GM20000 (cell line): ENCODE data around the gene CD63.
"Not testable (repeated sequence)": the region's sequence is repeated elsewhere in the genome, so short reads cannot be mapped to it uniquely, and the experiment has no call there.

Source experiments
- DNase-seq: peaks from one replicate; pipeline ENCODE4 v3.0.0; 2012; ENCODE audit warnings: low spot score
- TF ChIP-seq, protein P1 (sequence below): IDR thresholded peaks from 2 replicates; pipeline ENCODE4 v1.5.1; 2012; ENCODE audit warnings: mild to moderate bottlenecking, control low read depth; ENCODE audit errors: extremely low read depth, missing control alignments

Gene CD63, protein sequence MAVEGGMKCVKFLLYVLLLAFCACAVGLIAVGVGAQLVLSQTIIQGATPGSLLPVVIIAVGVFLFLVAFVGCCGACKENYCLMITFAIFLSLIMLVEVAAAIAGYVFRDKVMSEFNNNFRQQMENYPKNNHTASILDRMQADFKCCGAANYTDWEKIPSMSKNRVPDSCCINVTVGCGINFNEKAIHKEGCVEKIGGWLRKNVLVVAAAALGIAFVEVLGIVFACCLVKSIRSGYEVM

DNA sequence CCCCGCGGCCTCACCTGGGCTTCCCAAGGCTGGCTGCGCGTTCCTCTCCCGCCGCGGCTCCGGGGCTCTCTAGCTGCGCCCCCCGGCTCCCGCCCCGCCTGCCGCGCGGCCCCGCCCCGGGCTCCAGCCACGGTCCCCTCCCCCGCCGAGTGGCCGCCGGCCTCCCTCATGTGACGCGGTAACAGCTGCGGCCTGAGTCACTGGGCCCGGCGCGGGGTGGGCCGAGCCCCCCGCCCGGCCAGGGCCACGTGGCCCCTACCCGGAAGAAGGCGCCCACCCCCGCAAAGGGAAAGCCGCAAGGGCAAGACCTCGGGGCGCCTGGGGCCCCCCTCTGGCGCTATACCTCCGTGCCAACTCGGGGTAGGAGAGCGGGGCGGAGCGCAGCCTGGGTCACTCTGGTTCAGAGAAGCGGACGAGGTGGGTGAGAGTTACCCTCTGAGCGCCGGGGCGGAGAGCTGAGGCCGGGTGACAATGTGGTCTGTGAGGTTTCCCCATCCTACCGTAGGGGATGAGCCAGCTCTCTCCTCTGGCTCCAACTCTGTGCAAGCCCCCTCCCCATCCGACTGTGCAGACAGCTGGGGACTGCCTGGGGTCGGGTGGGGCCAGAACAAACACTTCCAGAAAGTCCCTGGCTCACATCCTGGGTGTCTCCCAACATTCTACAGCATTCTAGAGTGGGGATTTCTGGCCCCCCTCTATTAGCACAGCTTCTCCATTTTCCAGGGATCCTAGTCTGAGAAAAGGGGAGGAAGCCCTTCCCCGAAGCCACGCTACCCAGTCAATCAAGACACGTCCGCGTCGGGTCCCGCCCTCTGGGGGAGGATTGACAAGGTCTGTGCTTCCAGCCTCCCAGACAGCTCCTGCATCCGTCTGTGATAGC, at the start of gene CD63:
CD63 (minus strand) TSS at position 71 of the 880 bp plus-strand sequence. CDS start 668 bp downstream, outside the sequence.
- DNase-seq: peak; percentile 98
- TF ChIP-seq, protein P1, sequence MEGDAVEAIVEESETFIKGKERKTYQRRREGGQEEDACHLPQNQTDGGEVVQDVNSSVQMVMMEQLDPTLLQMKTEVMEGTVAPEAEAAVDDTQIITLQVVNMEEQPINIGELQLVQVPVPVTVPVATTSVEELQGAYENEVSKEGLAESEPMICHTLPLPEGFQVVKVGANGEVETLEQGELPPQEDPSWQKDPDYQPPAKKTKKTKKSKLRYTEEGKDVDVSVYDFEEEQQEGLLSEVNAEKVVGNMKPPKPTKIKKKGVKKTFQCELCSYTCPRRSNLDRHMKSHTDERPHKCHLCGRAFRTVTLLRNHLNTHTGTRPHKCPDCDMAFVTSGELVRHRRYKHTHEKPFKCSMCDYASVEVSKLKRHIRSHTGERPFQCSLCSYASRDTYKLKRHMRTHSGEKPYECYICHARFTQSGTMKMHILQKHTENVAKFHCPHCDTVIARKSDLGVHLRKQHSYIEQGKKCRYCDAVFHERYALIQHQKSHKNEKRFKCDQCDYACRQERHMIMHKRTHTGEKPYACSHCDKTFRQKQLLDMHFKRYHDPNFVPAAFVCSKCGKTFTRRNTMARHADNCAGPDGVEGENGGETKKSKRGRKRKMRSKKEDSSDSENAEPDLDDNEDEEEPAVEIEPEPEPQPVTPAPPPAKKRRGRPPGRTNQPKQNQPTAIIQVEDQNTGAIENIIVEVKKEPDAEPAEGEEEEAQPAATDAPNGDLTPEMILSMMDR: no peak

DNA sequence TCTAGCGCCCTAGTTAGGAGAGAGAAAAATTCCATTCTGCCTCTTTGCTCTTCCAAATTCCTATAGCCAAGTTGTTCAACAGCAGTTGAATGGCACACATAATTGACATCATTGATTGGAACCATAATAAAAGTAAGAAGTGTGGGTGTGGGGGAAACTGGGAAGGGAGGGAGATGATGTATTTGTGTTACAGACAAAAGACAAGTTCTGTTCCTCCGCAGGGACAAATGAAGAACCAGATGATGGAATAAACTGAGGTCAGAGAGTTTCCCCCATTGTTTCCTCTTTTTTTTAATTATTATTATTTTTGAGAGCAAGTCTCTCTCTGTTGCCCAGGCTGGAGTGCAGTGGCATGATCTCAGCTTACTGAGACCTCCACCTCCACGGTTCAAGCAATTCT, 49.0 kb upstream of the CD63 start:
- TF ChIP-seq, protein P1: no peak
- no peak for DNase-seq

DNA sequence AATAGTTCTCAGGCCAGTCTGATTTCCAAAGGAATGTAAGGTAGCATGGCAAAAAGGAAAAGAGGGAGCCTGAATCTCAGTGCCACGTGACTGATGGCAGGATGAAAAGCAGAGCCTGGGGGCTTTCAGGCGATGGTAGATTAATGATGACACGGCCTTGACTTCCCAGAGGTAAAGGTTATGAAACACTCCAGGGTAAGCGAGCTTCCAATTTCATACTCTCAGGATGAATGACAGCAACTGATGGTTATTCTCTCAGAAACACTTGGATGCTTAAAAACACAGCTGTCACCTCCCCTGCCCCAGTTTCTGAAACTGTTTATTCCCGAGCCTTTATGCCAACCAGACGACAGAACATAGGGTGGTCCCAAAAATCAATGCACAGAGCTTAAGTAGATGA, 42.9 kb upstream of the CD63 start:
- TF ChIP-seq, protein P1: no peak
- no peak for DNase-seq

DNA sequence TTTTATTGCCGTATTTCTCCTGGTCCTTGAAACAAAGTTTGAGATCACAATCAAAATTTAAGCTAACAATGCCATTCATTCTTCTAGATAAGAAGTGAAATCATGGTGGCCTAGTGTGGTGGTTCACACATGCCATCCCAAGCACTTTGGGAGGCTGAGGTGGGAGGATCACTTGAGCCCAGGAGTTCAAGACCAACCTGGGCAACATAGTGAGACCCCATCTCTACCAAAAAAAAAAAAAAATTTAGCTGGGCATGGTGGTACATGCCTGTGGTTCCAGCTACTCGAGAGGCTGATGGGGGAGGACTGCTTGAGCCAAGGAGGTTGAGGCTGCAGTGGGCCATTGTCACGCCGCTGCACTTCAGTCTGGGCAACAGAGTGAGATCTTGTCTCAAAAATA, 38.3 kb upstream of the CD63 start:
- DNase-seq: no peak
- TF ChIP-seq, protein P1: no peak

DNA sequence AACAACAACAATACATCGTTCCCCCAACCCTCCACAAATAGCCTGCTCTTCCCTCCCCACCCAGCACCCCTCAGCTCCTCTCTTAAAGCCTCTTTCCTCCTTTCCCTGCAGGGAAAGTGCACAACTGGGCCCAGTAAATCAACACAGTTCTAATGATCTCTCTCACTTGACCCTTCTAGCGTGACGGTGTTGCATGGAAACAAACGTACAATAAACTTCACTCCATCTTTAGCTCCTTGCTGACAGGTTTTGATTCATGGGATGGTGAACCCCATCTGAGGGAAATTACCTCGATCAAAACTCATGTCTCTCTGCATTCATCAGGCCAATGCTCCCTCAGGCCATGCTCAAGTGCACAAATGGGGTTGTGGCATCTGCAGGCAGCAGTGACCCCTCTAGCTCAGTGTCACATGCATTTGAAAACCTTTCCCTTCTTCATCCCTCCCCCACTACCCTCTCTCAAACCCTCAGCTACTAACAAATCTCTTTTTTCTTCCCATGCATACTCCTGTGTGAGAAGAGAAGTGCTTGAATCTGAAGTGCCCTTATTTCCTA, 37.0 kb upstream of the CD63 start:
- DNase-seq: no peak
- TF ChIP-seq, protein P1: no peak

DNA sequence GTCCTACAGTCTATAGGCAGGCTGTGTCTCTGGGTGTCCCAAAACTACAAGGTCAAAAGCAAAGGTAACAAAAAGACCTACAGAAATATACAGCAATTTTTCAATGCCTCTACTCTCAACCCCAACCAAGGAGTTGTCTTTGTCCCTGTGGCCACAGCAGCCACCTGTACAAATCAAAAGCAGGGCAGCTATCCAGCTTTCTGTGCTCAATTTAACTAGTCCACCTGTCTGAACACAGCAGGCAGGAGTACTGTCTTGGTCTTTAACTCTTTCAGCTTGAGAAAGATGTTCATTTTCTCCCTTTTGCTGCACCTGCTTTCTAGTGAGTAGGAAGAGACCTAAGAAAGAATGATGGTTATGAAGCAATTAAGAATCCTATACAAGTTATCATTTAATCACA, 33.8 kb upstream of the CD63 start:
- TF ChIP-seq, protein P1: no peak
- no peak for DNase-seq

DNA sequence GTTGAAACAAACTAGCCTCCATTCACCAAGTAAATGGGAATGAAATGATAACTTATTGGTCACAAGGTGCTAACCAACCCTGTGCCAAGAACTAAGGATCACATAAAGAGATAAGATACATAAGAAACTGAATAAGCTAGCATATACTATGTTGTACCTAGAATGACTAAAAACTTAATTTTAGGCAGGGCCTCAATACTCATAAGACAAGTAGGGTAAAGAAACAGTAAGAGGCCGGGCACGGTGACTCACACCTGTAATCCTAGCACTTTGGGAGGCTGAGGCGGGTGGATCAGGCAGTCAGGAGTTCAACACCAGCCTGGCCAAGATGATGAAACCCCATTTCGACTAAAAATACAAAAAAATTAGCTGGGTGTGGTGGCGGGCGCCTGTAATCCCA, 31.9 kb upstream of the CD63 start:
- DNase-seq: no peak
- TF ChIP-seq, protein P1: no peak

DNA sequence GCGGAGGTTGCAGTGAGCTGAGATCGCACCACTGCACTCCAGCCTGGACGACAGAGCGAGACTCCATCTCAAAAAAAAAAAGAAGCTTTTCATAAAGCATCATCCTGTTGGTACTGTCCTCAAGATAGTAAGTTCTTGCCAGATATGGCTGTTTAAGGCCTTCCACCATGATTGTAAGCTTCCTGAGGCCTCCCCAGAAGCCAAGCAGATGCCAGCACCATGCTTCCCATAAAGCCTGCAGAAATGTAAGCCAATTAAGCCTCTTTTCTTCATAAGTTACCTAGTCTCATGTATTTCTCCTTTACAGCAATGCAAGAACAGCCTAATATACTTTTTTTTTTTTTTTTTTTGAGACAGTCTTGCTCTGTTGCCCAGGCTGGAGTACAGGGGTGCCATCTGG, 29.8 kb upstream of the CD63 start:
- not testable (repeated sequence) for DNase-seq
